GM21723 (cell line): ENCODE data around the gene CCT5.
"Not testable (repeated sequence)": the region's sequence is repeated elsewhere in the genome, so short reads cannot be mapped to it uniquely, and the experiment has no call there.

Experiments used
- ATAC-seq: cut with Tn5 transposase; IDR thresholded peaks from one replicate; pipeline ENCODE4 v1.9.1; 2021; ENCODE audit warnings: mild to moderate bottlenecking, moderate library complexity; ENCODE audit not compliant: unreplicated experiment

CCT5 gene

GRCh38 chr5:10244342-10244944 is 5.6 kb upstream of the CCT5 start:
- no peak for ATAC-seq

- ATAC-seq = no peak
Measured at GRCh38 chr5:10246761-10247160, 3.3 kb upstream of the CCT5 start.

GRCh38 chr5:10247217-10247616 is 2.9 kb upstream of the CCT5 start:
- not testable (repeated sequence) for ATAC-seq

DNA sequence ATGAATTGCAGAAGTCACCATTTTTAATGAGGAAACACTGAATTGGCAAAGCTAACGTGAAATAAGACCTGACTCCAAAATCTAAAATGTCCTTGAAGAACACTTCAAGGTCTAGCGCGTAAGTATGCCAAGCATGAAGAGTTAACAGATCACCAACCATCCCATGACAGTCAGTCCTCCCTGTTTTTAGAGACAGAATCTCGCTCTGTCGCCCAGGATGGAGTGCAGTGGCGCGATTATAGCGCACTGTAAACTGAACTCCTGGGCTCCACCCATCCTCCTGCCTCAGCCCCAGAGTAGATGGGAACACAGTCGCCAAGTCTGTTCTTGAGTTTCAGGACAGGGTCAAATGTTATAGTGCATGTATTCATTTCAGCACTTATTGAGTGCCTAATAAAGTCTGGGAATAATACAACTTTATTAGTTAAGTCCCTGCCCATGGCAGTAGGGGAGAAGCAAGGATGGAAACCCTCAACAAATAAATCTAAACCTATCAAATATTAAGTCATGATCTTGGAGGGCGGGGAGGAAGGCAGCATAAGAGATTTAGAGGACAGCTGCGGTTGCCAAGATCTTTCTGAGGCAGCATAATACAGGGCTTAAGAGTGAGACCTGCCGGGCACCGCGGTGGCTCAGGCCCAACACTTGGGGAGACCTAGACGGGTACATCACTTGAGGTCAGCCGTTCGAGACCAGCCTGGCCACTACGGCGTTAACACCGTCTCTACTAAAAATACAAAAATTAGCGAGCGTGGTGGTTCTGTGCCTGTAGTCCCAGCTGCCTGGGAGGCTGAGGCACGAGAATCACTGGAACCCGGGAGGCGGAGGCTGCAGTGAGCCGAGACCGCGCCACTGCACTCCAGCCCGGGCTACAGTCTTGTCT is 1.5 kb upstream of the CCT5 start:
- peak; percentile 8 for ATAC-seq

GRCh38 chr5:10250806-10251276 is 761 bp downstream of the CCT5 start:
- peak; percentile 28 for ATAC-seq

- no peak for ATAC-seq
Measured at GRCh38 chr5:10251405-10251804, 1.3 kb downstream of the CCT5 start.

DNA sequence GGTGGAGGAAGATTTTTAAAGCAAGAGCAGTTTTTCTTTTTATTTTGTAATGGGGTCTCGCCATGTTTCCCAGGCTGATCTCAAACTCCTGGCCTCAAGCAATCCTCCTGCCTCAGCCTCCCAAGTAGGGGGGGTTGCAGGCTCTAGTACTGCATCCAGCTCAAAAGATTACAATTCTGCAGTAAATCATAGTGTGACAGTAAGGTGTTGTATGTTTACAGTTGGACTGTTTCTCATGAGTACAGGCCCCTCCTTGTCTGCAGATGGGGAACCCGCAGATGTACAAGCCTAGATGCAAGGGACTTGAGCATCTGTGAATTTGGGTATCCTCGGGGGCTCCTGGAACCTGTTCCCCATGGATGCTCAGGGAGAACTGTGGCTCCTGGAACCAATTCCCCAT is 3.3 kb downstream of the CCT5 start:
- ATAC-seq = no peak

GRCh38 chr5:10254686-10255085 is 4.6 kb downstream of the CCT5 start:
- ATAC-seq = no peak

DNA sequence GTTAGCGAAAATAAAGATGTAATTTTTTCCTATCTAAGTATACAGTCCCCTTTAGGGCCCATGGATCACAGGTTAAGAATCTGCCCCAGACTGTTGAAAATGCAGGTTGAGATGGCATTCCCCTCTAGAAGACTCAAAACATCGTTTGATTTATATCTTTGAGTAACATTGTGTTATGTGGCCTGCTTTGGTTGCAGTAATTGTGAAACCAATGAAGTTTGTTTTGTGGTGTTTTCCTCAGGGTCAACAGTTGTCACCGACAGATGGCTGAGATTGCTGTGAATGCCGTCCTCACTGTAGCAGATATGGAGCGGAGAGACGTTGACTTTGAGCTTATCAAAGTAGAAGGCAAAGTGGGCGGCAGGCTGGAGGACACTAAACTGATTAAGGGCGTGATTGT is 7.8 kb downstream of the CCT5 start:
- no peak for ATAC-seq

- no peak for ATAC-seq
Measured at GRCh38 chr5:10259899-10260298, 9.8 kb downstream of the CCT5 start.

- no peak for ATAC-seq
Measured at GRCh38 chr5:10261065-10261464, 11.0 kb downstream of the CCT5 start.

DNA sequence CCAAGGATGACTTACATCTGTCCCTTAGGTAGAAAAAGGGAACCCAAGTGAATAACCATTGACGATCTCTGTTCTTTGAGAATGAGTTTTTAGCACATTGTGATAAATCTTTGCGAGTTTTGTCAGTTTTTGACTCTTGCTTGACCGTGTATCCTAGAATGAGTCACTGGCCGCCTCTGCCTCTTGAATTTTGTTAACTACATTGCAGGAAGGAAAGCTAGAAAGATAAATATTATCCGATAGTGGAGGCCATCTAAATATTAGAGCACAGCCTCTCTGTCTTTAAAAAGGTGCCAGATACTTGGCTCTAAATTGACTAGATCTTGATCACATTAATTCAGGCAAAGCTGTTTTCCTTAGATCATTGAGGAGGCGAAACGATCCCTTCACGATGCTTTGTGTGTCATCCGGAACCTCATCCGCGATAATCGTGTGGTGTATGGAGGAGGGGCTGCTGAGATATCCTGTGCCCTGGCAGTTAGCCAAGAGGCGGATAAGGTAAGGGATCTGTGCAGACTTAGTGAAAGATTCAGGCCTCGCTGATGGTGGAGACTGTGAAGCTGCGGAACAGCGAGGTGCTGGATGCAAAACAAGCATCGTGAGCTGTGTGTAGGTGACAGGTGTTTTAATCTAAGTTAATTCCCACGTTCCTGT is 12.2 kb downstream of the CCT5 start:
- ATAC-seq = no peak

- ATAC-seq = no peak
Measured at GRCh38 chr5:10262995-10263394, 12.9 kb downstream of the CCT5 start.

DNA sequence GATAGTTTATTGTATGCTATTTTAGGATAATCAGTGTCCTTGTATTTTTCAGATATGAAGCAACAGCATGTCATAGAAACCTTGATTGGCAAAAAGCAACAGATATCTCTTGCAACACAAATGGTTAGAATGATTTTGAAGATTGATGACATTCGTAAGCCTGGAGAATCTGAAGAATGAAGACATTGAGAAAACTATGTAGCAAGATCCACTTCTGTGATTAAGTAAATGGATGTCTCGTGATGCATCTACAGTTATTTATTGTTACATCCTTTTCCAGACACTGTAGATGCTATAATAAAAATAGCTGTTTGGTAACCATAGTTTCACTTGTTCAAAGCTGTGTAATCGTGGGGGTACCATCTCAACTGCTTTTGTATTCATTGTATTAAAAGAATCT is 14.5 kb downstream of the CCT5 start:
- ATAC-seq = no peak

DNA sequence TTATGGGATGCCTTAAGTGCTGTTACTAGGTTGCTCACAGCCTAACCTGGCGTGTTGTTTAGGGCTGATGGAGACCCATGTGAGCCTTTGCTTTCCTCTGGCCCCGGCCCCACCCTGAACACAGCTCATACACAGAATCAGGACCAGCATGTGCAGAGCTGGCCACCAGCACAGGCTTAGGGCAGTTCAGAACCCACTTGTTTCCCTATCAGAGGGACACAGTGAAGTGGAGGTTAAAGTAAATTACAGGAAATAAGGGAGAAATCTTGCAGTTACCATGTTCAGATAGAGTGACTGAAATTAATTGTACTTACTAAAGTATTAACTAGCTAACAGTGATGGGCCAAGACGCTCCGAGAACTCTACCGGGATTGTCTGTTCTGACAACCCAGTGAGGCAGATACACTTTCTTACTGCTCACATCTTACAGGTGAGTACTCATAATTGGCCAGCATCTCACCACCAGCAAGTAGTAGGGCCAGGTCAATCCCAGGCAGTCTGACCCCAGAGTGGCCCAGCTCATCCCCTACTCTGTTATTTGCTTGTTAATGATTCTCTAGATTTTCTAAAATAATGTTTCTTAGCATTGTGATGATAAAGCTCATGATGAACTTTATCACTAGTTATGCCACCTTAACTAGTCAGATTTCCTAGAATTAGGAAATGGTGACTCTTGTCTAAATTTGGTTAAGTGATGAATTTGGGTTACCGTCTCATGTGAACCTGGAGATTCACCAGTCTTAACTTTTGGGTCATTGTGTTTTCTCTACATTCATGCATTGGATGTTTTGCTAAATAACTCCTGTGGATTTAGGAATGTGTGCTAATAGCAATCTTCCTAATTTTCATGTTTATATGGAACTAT is 15.4 kb downstream of the CCT5 start:
- ATAC-seq = no peak

DNA sequence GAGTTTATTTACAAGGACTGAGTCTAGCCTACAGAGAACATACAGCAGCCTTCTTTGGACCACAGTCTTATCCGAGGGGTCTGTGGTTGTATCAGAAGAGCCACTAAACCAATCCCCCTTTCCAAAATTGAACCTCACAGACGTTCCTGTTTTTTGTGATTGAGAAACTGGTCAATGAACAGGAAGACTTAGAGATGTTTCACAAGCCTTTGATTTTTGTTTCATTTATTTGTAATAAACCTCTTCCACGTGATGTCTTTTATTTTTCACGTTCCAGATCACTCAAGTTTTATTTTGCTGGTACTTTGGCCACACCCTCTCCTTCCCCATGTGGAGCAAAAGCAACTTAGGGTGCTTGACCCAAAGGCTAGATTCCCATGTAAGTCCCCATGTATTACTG is 16.1 kb downstream of the CCT5 start:
- ATAC-seq = no peak

DNA sequence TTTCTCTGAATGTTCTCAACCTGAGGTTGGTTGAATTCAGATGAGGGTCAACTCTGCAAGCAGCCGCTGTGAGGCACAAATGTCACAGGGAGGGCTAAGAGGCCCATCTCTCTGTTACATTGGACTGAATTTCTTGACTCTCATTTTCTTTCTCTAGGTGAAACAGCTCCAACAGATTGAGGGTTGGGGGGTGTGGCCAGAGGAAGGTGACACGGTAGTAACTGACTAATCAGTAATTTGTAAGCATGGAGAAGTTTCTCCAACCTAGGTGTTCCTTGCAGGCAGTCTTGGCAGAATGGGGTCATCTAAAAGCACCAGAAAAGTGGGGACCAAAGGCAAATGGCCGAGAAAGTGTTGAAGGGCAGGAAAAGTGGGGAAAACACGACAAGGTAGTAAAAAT is 16.8 kb downstream of the CCT5 start:
- ATAC-seq = no peak

GRCh38 chr5:10268100-10268499 is 18.0 kb downstream of the CCT5 start:
- ATAC-seq = no peak

DNA sequence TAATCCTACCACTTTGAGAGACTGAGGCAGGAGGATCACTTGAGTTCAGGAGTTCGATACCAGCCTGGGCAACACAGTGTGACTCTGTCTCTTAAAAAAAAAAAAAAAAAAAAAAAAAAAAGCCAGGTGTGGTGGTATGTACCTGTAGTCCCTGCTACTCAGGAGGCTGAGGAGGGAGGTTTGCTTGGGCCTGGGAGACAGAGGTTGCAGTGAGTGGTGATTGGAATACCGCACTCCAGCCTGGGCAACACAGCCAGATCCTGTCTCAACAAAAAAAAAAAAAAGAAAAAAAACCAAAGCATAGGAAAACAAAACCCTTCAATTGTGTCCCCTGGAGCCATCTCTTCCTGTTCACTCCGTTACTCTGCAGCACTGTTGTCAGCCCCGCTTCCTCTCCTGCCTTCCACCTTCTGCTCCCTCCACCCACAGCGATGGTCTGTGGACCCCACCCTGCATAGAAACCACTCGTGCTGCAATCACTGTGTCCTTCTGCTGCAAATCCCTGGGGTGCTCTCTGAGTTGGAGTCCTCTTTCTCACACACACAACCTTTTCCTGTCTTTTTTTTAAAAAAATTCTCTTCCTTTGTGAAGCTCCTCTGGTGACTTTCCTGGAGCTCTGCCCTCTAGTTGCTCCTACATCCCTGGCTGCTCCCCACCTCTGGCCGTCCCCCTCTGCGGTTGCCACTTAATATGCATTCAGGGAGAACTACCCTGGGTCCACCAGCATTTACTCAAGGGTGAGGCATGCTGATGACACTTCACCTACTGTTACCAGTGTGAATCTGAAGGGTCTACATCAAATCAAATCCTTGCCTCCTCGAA is 22.2 kb downstream of the CCT5 start:
- ATAC-seq = no peak

DNA sequence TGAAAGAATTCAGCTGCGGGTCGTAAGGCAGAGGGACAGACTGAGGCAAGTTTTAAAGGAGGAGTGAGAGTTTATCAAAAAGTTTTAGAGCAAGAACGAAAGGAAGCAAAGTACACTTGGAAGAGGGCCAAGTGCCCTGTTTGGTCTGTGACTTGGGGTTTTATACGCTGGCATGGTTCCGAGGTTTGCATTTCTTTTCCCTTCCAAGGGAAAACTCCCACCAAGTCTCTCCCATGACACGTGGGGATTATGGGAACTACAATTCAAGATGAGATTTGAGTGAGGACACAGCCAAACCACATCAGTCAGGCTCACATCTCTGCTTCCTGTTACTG is 22.8 kb downstream of the CCT5 start:
- not testable (repeated sequence) for ATAC-seq
